Measurements from ENCODE around the gene GAS6.
"Not testable (repeated sequence)": the region's sequence is repeated elsewhere in the genome, so short reads cannot be mapped to it uniquely, and the experiment has no call there.

GAS6 gene

DNA sequence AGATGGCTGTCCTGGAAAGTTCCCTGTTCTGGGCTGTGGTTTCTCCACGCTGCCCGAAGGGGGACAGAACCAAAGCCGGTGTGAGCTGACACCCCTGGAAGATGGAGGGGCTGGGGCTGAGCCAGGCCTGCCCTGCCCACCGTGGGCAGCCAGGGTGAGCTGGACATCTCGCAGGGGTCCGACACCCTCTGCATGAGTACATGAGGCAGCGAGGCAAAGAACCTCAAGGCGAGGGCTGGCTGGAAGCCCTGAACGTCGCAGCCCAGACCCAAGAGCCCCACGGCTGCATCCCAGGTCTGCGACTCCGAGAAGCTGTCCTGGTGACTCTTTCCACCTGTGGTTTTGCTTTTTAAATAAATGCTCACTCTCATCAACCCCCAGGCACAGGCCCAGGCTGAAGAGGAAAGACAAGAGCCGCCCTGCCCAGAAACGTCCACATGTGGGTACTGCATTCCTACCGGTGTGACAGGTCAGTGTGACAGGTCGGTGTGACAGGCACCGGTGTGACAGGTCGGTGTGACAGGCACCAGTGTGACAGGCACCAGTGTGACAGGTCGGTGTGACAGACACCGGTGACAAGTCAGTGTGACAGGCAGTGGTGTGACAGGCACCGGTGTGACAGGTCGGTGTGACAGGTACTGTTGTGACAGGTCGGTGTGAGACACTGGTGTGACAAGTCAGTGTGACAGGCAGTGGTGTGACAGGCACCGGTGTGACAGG is 30.6 kb downstream of the GAS6 start:
- ATAC-seq: no peak
- no peak overlapping the region for H3K27ac Mint-ChIP-seq
- H3K27me3 Mint-ChIP-seq: no peaks in the 10 kb centered on the region
- peaks cover 21% of the 10 kb centered on the region for H3K4me1 Mint-ChIP-seq
- H3K4me3 Mint-ChIP-seq: no peak overlapping the region
- peaks cover 38% of the 10 kb centered on the region for H3K36me3 Mint-ChIP-seq
- H3K9me3 Mint-ChIP-seq: no peaks in the 10 kb centered on the region

DNA sequence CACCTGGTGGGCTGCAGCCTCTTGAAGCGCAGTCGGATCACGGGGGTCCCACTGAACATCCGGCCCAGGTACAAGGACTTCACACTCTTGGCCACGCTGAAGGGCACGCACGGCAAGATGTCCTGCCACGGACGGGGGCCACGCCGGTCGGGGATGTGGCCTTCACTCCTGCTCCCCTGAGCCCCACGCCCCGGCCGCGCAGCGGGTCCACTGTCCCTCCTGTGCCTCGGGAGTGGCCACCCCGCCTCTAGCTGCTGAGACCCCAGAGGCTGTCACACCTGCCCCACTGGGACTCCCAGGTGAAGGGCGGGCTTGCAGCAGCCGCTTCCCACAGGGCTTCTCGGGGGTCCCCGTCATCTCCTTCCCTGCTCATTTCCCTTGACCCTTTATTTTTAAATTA is 31.2 kb downstream of the GAS6 start:
- no peak for ATAC-seq
- H3K9me3 Mint-ChIP-seq: no peaks in the 10 kb centered on the region
- H3K4me1 Mint-ChIP-seq: peaks cover 19% of the 10 kb centered on the region
- H3K4me3 Mint-ChIP-seq: no peak overlapping the region
- H3K27me3 Mint-ChIP-seq: no peaks in the 10 kb centered on the region
- no peak overlapping the region for H3K27ac Mint-ChIP-seq
- H3K36me3 Mint-ChIP-seq: peaks cover 37% of the 10 kb centered on the region

DNA sequence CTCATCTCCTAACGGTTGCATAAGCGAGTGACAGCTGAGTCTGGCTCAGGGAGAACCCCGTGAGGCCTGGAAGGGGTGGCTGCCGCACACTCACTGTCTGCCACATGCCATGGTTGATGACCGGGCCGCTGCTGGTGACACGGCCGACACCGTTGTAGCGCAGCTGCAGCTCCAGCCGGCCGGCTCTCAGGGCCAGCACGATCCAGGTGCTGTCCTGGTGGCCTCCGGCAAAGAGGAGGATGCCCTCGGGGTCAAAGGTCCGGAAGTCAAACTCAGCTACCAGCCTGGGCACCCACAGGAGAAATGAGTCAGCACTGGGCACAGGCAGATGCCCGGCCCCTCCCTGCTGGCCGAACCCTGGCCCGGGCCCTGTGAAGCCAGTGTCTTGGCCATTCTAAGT is 31.7 kb downstream of the GAS6 start:
- ATAC-seq: no peak
- Mint-ChIP-seq H3K27ac (no peak overlapping the region), H3K4me1 (peaks cover 15% of the 10 kb centered on the region), H3K9me3 (no peaks in the 10 kb centered on the region), H3K27me3 (no peaks in the 10 kb centered on the region), H3K4me3 (no peak overlapping the region), H3K36me3 (peaks cover 37% of the 10 kb centered on the region)

DNA sequence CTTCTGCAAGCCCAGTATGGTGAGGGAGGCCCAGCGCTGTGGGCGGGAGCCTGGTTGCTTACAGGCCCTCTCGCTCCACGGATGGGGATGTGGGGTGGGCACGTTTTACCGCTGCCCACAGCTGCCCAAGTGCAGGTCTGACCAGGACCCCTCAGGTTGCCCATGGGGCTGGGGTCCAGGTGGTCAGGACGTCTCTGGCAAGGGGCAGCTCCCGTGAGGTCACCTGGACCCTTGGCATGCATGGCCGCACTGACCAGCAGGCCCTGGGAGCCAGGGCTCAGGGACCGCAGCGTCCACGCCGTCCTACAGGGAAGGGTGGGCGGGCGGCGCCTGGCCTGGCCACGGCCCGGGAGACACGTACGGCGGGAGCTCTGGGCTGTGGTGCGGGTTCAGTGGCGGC is 32.8 kb downstream of the GAS6 start:
- Mint-ChIP-seq H3K36me3 (peaks cover 38% of the 10 kb centered on the region), H3K27me3 (no peaks in the 10 kb centered on the region)

DNA sequence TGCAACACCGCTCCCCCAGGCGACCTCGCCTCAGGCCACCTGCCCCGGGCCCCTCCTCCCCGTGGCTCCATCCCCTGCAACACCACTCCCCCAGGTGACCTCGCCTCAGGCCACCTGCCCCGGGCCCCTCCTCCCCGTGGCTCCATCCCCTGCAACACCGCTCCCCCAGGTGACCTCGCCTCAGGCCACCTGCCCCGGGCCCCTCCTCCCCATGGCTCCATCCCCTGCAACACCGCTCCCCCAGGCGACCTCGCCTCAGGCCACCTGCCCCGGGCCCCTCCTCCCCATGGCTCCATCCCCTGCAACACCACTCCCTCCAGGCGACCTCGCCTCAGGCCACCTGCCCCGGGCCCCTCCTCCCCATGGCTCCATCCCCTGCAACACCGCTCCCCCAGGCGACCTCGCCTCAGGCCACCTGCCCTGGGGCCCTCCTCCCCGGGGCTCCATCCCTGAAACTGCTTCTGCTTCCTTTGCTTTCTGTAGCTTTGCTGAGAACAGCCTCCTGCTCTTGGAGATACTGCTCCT is 33.4 kb downstream of the GAS6 start:
- H3K36me3 Mint-ChIP-seq: peaks cover 42% of the 10 kb centered on the region
- H3K4me3 Mint-ChIP-seq, H3K27ac Mint-ChIP-seq, ATAC-seq, H3K4me1 Mint-ChIP-seq, H3K9me3 Mint-ChIP-seq, H3K27me3 Mint-ChIP-seq: not testable (repeated sequence)

More for the DNA sequence above, 32.8 kb downstream of the GAS6 start:
- Mint-ChIP-seq H3K4me3 (no peak overlapping the region), H3K4me1 (peaks cover 11% of the 10 kb centered on the region), H3K9me3 (no peaks in the 10 kb centered on the region), H3K27ac (no peak overlapping the region)
- no peak for ATAC-seq

DNA sequence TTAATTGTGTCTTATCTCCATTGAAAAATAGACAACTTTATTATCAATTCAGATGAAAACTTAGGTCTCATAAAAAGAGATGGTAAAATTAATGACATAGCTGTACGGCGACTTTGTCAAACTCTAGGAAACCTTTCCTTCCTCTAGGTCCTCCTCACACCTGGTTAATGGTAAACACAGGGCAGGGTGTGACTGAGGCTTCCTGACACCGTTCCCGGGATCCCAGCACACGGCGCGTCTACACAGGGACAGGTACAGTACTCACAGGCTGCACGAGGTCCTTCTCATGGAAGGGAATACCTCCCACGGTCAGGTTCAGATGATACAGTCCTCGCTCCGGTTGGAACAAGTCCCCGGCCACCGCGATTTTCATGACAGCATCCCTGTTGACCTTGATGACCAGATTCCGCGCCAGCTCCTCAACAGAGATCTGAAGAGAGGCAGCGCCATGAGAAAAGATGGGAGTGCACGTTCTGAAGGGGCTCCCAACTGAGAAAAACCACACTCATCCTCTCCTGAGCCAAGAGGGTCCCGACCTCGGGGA is 35.5 kb downstream of the GAS6 start:
- no peak for ATAC-seq
- Mint-ChIP-seq H3K4me1 (peaks cover 4% of the 10 kb centered on the region), H3K27ac (no peak overlapping the region), H3K9me3 (no peaks in the 10 kb centered on the region), H3K4me3 (no peak overlapping the region), H3K27me3 (no peaks in the 10 kb centered on the region), H3K36me3 (peaks cover 46% of the 10 kb centered on the region)

DNA sequence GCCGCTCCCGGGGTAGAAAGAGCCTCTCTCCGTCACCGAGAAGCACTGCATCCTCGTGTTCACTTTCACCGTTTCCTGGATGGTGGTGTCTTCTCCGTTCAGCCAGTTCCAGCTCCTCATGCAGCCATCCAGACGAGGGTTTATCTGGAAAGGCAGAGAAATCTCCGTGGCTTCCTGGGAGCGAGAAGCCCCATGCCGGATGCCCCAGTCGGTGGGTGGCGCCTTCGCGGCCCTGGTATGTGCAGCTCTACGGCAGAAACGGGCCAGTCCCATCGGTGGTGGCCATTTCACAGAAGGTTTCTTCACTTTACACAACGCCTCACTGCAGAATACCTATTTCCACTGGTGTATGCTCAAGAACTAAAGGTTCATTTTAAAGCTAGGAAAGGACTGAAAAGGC is 36.9 kb downstream of the GAS6 start:
- no peak for ATAC-seq
- Mint-ChIP-seq H3K27ac (no peak overlapping the region), H3K9me3 (no peaks in the 10 kb centered on the region), H3K4me3 (no peak overlapping the region), H3K27me3 (no peaks in the 10 kb centered on the region), H3K36me3 (peaks cover 42% of the 10 kb centered on the region), H3K4me1 (peaks cover 4% of the 10 kb centered on the region)

DNA sequence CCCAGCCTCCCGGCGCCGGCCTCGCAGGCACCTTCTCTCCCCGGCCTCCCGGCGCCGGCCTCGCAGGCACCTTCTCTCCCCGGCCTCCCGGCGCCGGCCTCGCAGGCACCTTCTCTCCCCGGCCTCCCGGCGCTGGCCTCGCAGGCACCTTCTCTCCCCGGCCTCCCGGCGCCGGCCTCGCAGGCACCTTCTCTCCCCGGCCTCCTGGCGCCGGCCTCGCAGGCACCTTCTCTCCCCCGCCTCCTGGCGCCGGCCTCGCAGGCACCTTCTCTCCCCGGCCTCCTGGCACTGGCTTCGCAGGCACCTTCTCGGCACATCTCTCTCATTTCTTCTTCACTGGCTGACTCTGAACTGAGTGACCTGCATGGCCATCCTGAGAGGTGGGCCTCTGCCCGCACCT is 37.4 kb downstream of the GAS6 start:
- H3K27me3 Mint-ChIP-seq, ATAC-seq, H3K27ac Mint-ChIP-seq, H3K4me1 Mint-ChIP-seq, H3K4me3 Mint-ChIP-seq, H3K9me3 Mint-ChIP-seq: not testable (repeated sequence)
- peaks cover 48% of the 10 kb centered on the region for H3K36me3 Mint-ChIP-seq

DNA sequence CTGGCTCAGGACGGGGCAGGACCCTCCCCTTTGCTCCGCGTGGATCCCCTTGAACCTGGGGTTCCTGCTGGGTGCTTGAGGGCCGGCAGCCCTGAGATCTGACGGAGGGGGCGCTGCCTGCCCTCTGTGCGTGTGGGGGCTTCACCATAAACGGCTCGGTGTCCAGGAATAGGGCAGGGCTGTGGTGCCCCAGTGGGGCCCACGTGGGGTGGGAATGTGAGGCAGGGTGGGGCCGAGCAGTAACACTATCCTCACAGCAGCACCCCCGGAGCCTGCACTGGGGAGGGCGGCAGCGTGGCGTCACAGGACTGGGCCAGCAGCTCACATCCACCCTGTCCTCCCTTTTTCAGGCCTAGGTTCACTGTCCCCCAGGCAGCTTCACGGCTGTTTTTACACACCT is 38.0 kb downstream of the GAS6 start:
- H3K4me1 Mint-ChIP-seq: peaks cover 4% of the 10 kb centered on the region
- H3K9me3 Mint-ChIP-seq: no peaks in the 10 kb centered on the region
- H3K27ac Mint-ChIP-seq: no peak overlapping the region
- H3K36me3 Mint-ChIP-seq: peaks cover 54% of the 10 kb centered on the region
- H3K27me3 Mint-ChIP-seq: no peaks in the 10 kb centered on the region
- no peak for ATAC-seq
- no peak overlapping the region for H3K4me3 Mint-ChIP-seq

DNA sequence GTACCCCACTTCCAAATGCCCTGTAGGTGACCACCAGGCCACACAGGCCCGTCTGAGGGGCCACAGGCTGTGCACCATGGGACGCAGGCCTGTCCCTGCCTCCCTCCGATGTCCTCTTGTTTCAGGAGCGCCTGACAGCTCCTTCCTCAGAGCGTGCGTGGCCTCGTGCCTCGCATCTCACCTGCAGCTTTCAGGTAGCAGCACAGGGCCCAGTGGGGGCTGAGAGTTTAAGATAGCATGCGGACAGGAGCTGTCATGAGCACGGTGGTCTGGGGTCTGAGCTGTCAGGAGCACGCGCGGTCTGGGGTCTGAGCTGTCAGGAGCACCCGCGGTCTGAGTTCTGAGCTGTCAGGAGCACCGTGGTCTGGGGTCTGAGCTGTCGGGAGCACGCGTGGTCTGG is 40.1 kb downstream of the GAS6 start:
- Mint-ChIP-seq H3K36me3 (peaks cover 60% of the 10 kb centered on the region), H3K27ac (no peak overlapping the region), H3K27me3 (no peaks in the 10 kb centered on the region), H3K9me3 (no peaks in the 10 kb centered on the region), H3K4me1 (peaks cover 4% of the 10 kb centered on the region), H3K4me3 (no peak overlapping the region)
- no peak for ATAC-seq

DNA sequence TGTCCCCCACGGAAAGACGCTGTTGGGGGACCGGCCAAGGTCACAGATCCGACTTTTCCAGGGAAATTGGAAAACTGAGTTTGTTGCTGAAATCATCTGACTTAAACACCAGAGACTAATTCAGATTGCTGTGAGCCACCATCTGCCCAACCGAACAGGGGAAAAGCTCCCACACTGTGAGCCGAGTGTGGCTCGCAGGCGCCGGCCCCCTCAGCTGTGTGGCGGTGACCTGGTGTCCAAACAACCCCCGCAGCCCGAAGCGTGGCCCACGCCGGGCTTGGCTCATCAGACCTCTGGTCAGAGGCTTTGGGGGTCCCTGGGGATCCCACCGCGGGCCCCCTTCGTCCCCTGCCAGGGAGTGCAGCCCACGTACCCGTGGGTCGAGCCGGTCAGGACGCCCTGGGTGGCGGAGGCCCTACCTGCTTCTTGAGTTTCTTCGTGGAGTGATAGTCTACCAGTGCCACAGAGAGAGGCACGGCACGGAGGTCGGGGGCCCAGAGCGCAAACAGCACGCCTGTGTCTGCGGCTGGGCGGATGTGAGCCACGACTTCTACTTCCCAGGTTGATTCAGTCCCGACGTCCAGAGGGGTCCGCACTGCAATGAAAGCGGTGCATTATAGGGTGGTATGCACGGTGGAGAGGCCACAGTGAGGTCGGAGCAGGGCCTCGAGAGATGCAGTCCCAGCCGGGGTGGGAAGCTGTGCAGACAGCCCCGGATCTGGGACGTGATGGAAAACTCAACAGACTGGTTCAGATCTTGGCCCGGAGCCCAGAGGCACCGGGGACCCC is 40.7 kb downstream of the GAS6 start:
- no peaks in the 10 kb centered on the region for H3K9me3 Mint-ChIP-seq
- H3K4me3 Mint-ChIP-seq: no peak overlapping the region
- no peaks in the 10 kb centered on the region for H3K27me3 Mint-ChIP-seq
- ATAC-seq: no peak
- H3K4me1 Mint-ChIP-seq: peaks cover 4% of the 10 kb centered on the region
- peaks cover 56% of the 10 kb centered on the region for H3K36me3 Mint-ChIP-seq
- H3K27ac Mint-ChIP-seq: no peak overlapping the region

DNA sequence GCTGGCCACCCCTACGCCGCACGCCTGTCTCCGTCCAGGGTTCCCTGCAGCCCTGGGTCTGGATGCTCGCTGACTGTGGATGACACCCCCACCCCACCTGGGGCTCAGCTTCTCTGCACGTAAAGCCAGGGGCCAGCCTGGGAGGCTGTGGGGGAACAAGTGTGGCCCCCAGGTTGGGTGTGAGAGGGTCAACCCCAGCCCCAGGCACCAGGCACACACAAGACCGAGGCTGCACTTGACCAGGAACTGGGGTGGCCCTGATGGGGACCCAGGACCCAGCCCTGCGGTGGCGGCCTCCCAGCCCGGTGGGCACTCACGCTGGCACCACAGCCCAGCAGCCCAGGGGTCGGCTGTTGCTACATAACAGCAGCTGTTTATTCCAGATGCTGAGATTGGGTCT is 41.6 kb downstream of the GAS6 start:
- no peaks in the 10 kb centered on the region for H3K27me3 Mint-ChIP-seq
- H3K4me1 Mint-ChIP-seq: peaks cover 11% of the 10 kb centered on the region
- H3K9me3 Mint-ChIP-seq: no peaks in the 10 kb centered on the region
- H3K36me3 Mint-ChIP-seq: peaks cover 57% of the 10 kb centered on the region
- ATAC-seq: no peak
- H3K4me3 Mint-ChIP-seq: no peak overlapping the region
- no peak overlapping the region for H3K27ac Mint-ChIP-seq

DNA sequence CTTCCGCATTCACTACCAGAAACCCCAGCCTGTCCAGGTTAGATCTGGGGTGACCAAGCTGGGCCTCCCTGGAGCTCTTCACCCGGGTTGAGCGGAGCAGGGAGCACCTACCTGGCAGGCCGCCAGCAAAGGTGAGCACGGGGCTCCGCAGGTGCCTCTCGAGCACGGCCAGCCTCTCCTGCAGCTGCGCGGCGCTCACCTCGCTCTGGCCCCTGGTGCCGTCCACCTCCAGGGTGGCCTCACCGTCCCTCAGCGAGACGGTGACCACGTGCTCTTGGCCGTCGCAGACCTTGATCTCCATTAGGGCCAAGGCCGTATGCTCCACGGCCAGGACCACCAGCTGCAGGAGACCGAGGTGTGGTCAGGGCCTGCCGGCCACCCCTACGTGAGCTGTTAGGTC is 42.0 kb downstream of the GAS6 start:
- H3K27me3 Mint-ChIP-seq: no peaks in the 10 kb centered on the region
- H3K4me3 Mint-ChIP-seq: no peak overlapping the region
- H3K9me3 Mint-ChIP-seq: no peaks in the 10 kb centered on the region
- ATAC-seq: no peak
- H3K27ac Mint-ChIP-seq: no peak overlapping the region
- peaks cover 57% of the 10 kb centered on the region for H3K36me3 Mint-ChIP-seq
- peaks cover 15% of the 10 kb centered on the region for H3K4me1 Mint-ChIP-seq

DNA sequence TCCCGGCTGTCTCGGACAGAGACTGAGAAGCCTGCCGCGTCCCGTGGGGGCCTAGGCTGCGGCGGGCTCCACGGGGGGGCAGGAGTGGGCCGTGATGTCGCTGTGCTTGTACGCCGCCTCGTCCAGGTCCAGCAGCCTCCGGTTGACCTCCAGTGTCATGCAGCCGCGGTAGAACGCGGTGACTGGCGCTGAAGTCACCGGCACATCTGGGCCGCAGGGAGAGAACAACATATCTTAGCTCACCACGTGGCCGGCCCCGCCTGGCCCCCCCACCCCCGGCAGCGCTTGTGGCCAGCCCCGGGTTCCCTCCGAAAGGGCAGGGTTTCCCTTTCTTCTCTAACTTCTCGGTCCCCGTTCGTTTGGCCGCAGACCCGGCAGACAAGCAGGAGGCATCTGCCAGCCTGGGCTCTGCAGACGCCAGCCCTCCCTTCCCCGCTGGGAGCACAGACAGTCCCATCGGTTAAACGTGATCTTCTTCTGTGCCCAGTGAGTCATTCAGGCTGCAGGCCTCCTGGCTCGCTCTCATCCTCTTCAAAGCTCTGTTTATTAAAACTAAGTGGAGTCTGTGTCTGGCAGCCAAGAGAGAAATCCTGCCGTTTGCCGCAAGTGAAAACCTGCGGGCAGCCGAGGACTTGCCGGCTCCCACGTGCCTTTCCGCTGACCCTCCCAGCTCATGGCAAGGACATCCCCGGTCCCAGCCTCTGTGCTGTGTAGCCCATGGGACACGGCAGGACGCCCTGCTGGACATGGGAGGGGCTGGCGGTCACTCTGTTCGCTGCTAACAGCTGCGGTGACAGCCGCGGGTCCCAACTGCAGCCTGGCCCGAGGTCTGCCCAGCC is 42.8 kb downstream of the GAS6 start:
- ATAC-seq: no peak
- no peak overlapping the region for H3K4me3 Mint-ChIP-seq
- no peaks in the 10 kb centered on the region for H3K9me3 Mint-ChIP-seq
- peaks cover 61% of the 10 kb centered on the region for H3K36me3 Mint-ChIP-seq
- no peaks in the 10 kb centered on the region for H3K27me3 Mint-ChIP-seq
- no peak overlapping the region for H3K27ac Mint-ChIP-seq
- peaks cover 23% of the 10 kb centered on the region for H3K4me1 Mint-ChIP-seq

Data from stimulated activated memory B cell treated with anti-CD40 and anti-IgM and Interleukin-4, amounts not matched to agents 10 μg/mL and 1 μg/mL and 100 μg/mL, for 72 hours (primary cell).